Retinal pigment epithelial cell (primary cell): ENCODE data around the gene PLXDC1.

Experiments
- DNase-seq: peaks from one replicate; pipeline ENCODE4 v3.0.0-alpha.2; 2010; ENCODE audit warnings: low read depth
- H3K4me3 ChIP-seq: 2 replicates; pipeline ENCODE4 v1.5.1; 2011; ENCODE audit warnings: mild to moderate bottlenecking, low read length, control low read depth, moderate library complexity
- CTCF ChIP-seq: conservative IDR thresholded peaks from 2 replicates; pipeline ENCODE4 v1.5.1; 2011; ENCODE audit warnings: low read depth, low read length, control low read depth, inconsistent platforms

The PLXDC1 gene

DNA sequence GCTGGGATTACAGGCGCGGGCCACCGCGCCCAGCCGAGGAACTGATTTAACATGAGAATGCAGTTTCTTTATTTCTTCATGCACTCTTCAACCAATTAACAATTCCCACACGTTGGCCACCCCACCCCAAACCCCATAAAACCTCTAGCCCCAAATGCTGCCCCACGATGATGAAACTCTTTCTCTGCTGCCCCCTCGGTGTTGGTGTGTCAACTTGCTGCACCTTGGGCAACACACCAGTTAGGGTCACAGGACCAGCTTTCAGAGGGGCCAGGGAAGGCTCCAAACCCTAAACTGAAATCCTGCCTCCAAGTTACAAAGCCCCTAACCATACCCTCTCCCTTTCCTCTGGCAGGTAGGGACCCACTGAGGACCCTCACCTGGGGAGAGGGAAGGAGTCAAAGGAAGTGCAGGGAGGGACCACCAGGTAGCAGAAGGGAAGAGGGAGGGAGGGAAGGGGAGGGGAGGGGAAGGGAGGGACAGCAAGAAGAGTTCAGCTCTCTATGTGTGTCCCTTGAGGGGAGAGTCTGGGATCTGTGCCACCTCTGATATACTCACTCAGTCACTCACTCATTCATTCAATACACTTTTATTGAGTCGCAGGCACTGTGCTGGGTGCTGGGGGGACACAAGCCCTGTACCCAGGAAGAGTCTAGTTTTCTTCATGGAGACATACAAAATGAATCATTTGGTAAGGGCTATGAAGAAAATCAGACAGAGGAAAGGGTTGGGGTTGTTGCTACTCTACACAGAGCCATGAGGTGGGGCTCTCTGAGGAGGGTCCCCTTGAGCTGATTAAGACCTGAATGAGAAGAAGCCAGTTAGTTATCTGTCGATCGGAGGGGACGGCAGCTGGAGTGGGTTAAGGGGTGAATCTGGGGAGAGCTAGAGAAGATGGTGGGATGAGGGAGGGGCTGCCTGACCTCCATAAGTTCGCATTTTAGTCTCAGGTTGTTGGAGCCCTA is 3.9 kb downstream of the PLXDC1 start:
- no peak for DNase-seq
- TF ChIP-seq CTCF = no peak
- H3K4me3 ChIP-seq = no peak overlapping the region

DNA sequence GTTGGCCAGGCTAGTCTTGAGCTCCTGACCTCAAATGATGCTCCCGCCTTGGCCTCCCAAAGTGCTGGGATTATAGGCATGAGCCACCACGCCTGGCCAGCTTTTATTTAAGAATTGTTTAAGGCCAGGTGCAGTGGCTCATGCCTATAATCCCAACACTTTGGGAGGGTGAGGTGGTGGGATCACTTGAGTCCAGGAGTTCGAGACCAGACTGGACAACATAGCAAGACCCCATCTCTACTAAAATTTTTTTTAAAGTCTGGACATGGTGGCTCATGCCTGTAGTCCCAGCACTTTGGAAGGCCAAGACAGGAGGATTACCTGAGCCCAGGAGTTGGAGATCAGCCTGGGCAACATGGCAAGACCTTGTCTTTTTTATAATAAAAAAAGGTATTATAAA is 5.2 kb downstream of the PLXDC1 start:
- TF ChIP-seq CTCF = no peak

DNA sequence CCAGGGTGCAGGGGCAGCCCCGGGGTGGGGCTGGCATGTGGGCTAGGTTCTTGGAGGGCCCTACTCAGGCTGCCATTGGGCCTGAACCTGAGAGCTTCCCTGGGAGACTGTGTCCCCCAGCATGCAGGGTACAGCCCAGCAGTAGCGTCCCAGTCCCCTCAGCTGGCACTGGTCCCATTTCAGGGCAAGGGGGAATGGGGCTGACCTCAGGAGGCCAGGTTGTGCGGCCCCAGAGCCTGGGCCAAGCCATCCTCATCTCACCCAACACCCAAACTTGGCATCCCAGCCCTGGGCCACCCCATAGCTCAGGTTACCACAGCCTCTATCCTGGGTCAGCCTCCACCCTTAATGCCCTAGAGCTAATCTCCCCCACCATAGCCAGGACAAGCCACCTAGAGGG is 6.3 kb downstream of the PLXDC1 start:
- no peak for DNase-seq
- no peak overlapping the region for H3K4me3 ChIP-seq
- TF ChIP-seq CTCF = no peak

More for the DNA sequence above, 5.2 kb downstream of the PLXDC1 start:
- H3K4me3 ChIP-seq = no peak overlapping the region
- DNase-seq = no peak

GRCh38 chr17:39144416-39144840 is 7.0 kb downstream of the PLXDC1 start:
- peak; percentile 34 for DNase-seq
- TF ChIP-seq CTCF = no peak
- H3K4me3 ChIP-seq = no peak overlapping the region

DNA sequence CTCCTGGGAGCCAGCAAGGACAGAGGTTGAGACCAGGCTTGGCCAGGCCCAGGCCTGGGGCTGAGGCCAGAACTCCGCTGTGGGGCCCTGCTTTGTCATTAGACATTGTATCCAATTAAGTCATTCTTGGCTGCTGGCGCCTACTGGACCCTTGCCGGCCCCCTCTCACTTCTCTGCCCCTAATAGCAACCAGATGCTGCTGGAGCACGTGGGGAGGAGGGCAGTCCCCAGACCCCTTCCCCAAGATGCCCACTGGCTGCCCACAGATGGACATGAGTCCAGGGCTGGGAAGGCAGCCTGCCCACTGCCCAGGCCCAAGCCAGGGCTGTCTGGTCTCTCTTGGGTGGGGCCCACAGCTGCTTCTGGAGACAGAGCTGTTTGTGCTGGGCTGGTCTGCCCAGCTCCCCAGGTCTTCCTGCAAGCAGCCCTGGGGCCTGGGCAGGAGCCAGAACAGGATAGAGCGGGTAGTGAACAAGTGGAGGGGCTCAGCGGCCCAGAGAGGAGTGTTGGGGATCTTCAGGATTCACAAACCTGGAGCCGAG is 7.8 kb downstream of the PLXDC1 start:
- DNase-seq = no peak
- no peak for TF ChIP-seq CTCF
- no peak overlapping the region for H3K4me3 ChIP-seq

GRCh38 chr17:39141915-39142664 is 9.3 kb downstream of the PLXDC1 start:
- TF ChIP-seq CTCF = no peak
- H3K4me3 ChIP-seq = no peak overlapping the region
- no peak for DNase-seq
